PC-3 (cell line): ENCODE measurements around the gene HMHB1. TPM values are rescaled to one million over a fixed set of nuclear protein-coding genes. Genes with fewer than 3 reads are reported as not detected.

Experiments used
- ATAC-seq: fragments of 200-7000 bp; cut with Tn5 transposase; 2 replicates; pipeline ENCODE4 v1.9.1; 2020; ENCODE audit warnings: mild to moderate bottlenecking, moderate library complexity
- BruUV-seq: library from RNA; stranded (reverse); fragments of 400-500 nt; replicated peaks from 2 replicates; lab custom pipeline; 2021; lab: Mats Ljungman, UMichigan
- CTCF ChIA-PET: fragments of 300-600 bp; sonication (Branson Sonifier 250); formaldehyde crosslinking; loops from one replicate; lab custom pipeline; 2022; ENCODE audit warnings: antibody characterized with exemption; lab: Charles Lee
- POLR2A ChIA-PET: fragments of 300-600 bp; sonication (Branson Sonifier 250); formaldehyde crosslinking; loops from one replicate; lab custom pipeline; 2022; ENCODE audit warnings: antibody characterized with exemption; ENCODE audit not compliant: unreplicated experiment; lab: Charles Lee
- DNase-seq: peaks from one replicate; pipeline ENCODE4 v3.0.0-alpha.2; 2015
- H2AFZ ChIP-seq: fragments of 300-600 bp; sonication (generic); 2 replicates; pipeline ENCODE4 v1.6.0; 2016; ENCODE audit warnings: antibody characterized with exemption, low read length
- H3F3A ChIP-seq: fragments of 300-600 bp; sonication (generic); one replicate; pipeline ENCODE4 v1.6.0; 2017; ENCODE audit warnings: antibody characterized with exemption, low read length, control low read depth, mild to moderate bottlenecking; ENCODE audit not compliant: unreplicated experiment
- H3K27ac ChIP-seq: fragments of 300-600 bp; sonication (generic); 2 replicates; pipeline ENCODE4 v1.5.1; 2016; ENCODE audit warnings: mild to moderate bottlenecking, low read length
- H3K27me3 ChIP-seq: fragments of 300-600 bp; sonication (generic); 2 replicates; pipeline ENCODE4 v1.6.1; 2016; ENCODE audit warnings: low read length, mixed read lengths
- H3K36me3 ChIP-seq: fragments of 300-600 bp; sonication (generic); 2 replicates; pipeline ENCODE4 v1.6.1; 2016; ENCODE audit warnings: low read depth, mixed run types, low read length, mixed read lengths
- H3K4me1 ChIP-seq: fragments of 300-600 bp; sonication (generic); 2 replicates; pipeline ENCODE4 v1.5.1; 2016; ENCODE audit warnings: low read length; ENCODE audit not compliant: insufficient read depth
- H3K4me2 ChIP-seq: fragments of 300-600 bp; sonication (generic); 2 replicates; pipeline ENCODE4 v1.6.0; 2016; ENCODE audit warnings: low read length
- H3K4me3 ChIP-seq: fragments of 300-600 bp; sonication (generic); 2 replicates; pipeline ENCODE4 v1.5.1; 2016; ENCODE audit warnings: mild to moderate bottlenecking, low read length, mixed read lengths
- H3K79me2 ChIP-seq: fragments of 300-600 bp; sonication (generic); 2 replicates; pipeline ENCODE4 v1.6.1; 2017; ENCODE audit warnings: low read length, mixed read lengths
- H3K9ac ChIP-seq: fragments of 300-600 bp; sonication (generic); 2 replicates; pipeline ENCODE4 v1.6.0; 2016; ENCODE audit warnings: mild to moderate bottlenecking, low read length
- H3K9me2 ChIP-seq: fragments of 300-600 bp; sonication (generic); replicated peaks from 2 replicates; pipeline ENCODE4 v1.6.1; 2016; ENCODE audit warnings: mixed run types, low read length, mixed read lengths
- H3K9me3 ChIP-seq: fragments of 300-600 bp; sonication (generic); 2 replicates; pipeline ENCODE4 v1.6.1; 2016; ENCODE audit warnings: low read length, mixed read lengths
- H4K20me1 ChIP-seq: fragments of 300-600 bp; sonication (generic); 2 replicates; pipeline ENCODE4 v1.6.1; 2016; ENCODE audit warnings: low read length, mixed read lengths
- EZH2 ChIP-seq: fragments of 300-600 bp; sonication (generic); IDR thresholded peaks from one replicate; pipeline ENCODE4 v1.6.1; 2017; ENCODE audit warnings: antibody characterized with exemption, mild to moderate bottlenecking, low read length; ENCODE audit not compliant: unreplicated experiment
- EZH2phosphoT487 ChIP-seq: fragments of 300-600 bp; sonication (generic); IDR thresholded peaks from 2 replicates; pipeline ENCODE4 v1.6.1; 2018; ENCODE audit warnings: mild to moderate bottlenecking, antibody characterized with exemption, low read length, borderline replicate concordance
- intact Hi-C: fragments of 100-400 bp; cut with micrococcal nuclease; formaldehyde crosslinking; loops from 2 replicates; pipeline ENCODE4 v1.9.0; 2023
- total RNA-seq: library from RNA; depleted of rRNA; stranded (reverse); fragments of >200 nt; gene quantifications from 2 replicates; pipeline ENCODE4 v1.2.3, GENCODE V29; 2014
- TF ChIP-seq, protein P1 (sequence below): fragments of 300-600 bp; sonication (generic); conservative IDR thresholded peaks from 2 replicates; pipeline ENCODE4 v1.5.1; 2017; ENCODE audit warnings: antibody characterized with exemption, low read depth, mild to moderate bottlenecking, low read length

Gene HMHB1
- total RNA-seq, 1 experiment from 2014 or later: not detected

DNA sequence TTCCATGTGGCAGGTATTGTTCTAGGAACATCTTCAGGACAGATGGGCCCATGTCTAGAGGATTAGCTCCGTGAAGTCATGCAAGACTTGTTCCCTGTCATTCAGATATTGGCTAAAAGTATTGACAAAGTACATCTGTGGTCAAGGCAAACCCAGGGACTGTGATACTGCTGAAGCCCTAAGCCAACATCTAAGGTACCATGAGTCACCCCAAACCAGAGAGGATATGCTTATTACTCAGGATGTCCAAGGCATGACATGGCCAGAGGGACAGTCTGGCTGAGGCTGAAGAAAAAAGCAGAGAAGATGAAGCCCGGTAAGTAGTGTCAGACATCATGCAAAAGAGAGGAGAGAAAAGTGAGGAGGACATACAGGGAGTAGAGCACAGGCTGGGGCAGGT, 31.0 kb downstream of the HMHB1 start:
- Histone ChIP-seq H3K79me2 (no peaks in the 10 kb centered on the region), H3K27me3 (no peaks in the 10 kb centered on the region), H3K9me2 (no peaks in the 10 kb centered on the region), H3K9ac (no peak overlapping the region), H3F3A (no peaks in the 10 kb centered on the region), H2AFZ (no peak overlapping the region), H3K4me2 (no peak overlapping the region), H3K36me3 (no peaks in the 10 kb centered on the region), H3K27ac (no peak overlapping the region), H3K4me3 (no peak overlapping the region), H4K20me1 (no peaks in the 10 kb centered on the region), H3K4me1 (peaks cover 5% of the 10 kb centered on the region; the same call in 1 of the 2 replicates), H3K9me3 (no peaks in the 10 kb centered on the region)
- BruUV-seq: no TSS peak
- no peak for DNase-seq
- peak; percentile 27; the same call in 1 of the 2 replicates for ATAC-seq
- CTCF ChIA-PET: no interaction called here
- intact Hi-C loops: no loop called here
- POLR2A ChIA-PET: no interaction called here
- TF ChIP-seq, protein P1, sequence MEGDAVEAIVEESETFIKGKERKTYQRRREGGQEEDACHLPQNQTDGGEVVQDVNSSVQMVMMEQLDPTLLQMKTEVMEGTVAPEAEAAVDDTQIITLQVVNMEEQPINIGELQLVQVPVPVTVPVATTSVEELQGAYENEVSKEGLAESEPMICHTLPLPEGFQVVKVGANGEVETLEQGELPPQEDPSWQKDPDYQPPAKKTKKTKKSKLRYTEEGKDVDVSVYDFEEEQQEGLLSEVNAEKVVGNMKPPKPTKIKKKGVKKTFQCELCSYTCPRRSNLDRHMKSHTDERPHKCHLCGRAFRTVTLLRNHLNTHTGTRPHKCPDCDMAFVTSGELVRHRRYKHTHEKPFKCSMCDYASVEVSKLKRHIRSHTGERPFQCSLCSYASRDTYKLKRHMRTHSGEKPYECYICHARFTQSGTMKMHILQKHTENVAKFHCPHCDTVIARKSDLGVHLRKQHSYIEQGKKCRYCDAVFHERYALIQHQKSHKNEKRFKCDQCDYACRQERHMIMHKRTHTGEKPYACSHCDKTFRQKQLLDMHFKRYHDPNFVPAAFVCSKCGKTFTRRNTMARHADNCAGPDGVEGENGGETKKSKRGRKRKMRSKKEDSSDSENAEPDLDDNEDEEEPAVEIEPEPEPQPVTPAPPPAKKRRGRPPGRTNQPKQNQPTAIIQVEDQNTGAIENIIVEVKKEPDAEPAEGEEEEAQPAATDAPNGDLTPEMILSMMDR: no peak
- TF ChIP-seq EZH2phosphoT487 (no peak), EZH2 (no peak)

DNA sequence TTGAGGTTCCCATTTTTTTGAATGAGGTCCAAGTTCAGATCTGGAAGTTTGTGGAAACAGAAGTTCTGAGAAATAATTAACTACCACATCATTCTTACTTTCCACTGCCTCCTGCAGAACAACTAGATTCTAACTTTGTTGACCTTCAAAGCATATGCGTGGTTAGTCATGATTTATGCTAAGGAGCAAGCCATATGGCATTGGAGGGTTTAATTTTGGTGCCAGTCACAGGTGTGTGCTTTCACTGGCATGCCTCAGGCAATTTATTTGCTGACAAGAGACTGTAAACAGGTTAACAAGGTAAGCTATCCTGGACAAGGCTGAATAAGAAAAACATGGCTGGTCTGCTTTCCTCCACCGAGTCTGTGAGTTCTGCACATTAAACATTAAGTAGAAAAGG, 31.5 kb downstream of the HMHB1 start:
- BruUV-seq: no TSS peak

More for the DNA sequence above, 31.5 kb downstream of the HMHB1 start:
- Histone ChIP-seq H3K4me1 (peaks cover 5% of the 10 kb centered on the region; the same call in 1 of the 2 replicates), H3K27me3 (no peaks in the 10 kb centered on the region), H3K9me2 (no peaks in the 10 kb centered on the region), H3K36me3 (no peaks in the 10 kb centered on the region), H3K27ac (no peak overlapping the region), H3K9ac (no peak overlapping the region), H3K9me3 (no peaks in the 10 kb centered on the region), H3K79me2 (no peaks in the 10 kb centered on the region), H3K4me3 (no peak overlapping the region), H4K20me1 (no peaks in the 10 kb centered on the region), H3K4me2 (no peak overlapping the region), H2AFZ (no peak overlapping the region), H3F3A (no peaks in the 10 kb centered on the region)
- no peak for ATAC-seq
- TF ChIP-seq EZH2phosphoT487: no peak
- TF ChIP-seq, protein P1: no peak
- TF ChIP-seq EZH2: no peak
- no peak for DNase-seq
- POLR2A ChIA-PET: no interaction called here
- intact Hi-C loops: no loop called here
- CTCF ChIA-PET: no interaction called here
